ENCODE data around the gene ANXA2.
"Not testable (repeated sequence)": the region's sequence is repeated elsewhere in the genome, so short reads cannot be mapped to it uniquely, and the experiment has no call there.

The ANXA2 gene

GRCh38 chr15:60338810-60339209 is 59.0 kb downstream of the ANXA2 start:
- DNase-seq, result no peak

DNA sequence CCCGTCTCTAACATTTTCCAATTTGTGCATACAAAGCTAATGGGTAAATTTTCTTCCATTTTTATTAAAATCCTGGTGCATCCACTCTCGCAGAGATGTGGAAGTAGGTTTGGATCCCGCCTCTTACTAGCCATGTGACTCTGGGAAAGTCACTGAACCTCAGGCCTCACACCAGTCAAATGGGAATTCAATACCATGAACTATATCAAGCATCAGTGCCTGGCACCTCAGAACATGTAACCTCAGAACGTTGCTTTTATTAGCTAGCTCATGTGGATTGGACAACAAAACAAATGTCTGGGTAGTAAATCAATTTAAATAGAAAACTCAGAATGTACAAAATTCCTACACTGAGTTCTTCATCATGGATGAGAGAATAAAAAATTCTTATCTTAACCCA is 60.7 kb downstream of the ANXA2 start:
- DNase-seq, result no peak

GRCh38 chr15:60335296-60335695 is 62.5 kb downstream of the ANXA2 start:
- not testable (repeated sequence) for DNase-seq

DNA sequence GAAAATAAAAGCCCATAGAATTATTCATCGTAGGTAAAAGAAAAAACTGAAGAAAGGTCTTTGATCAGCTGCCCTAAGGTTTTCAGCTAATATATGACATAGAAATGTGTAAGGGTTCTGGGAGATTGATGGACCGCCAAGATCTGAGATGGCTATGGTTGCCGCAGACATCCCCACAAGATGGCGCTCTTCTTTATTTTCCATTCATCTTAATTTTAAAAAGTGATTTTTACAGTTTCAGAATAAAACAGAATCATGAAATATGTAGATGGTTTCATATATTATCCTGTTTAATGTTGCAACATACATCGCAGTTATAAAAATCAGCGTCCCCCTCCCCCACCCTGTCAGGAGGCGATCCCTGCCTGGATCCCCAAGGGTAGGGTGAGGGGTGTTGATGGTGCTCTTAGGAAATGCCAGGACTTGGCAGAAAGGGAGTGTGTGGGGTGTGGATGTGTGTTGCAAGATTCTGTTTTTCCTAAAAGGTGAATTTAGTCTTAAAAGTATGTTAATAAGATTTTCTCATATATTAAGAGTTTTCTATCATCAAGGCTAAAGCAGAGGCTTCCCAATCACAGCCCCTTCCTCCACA is 68.8 kb downstream of the ANXA2 start:
- no peak for DNase-seq

DNA sequence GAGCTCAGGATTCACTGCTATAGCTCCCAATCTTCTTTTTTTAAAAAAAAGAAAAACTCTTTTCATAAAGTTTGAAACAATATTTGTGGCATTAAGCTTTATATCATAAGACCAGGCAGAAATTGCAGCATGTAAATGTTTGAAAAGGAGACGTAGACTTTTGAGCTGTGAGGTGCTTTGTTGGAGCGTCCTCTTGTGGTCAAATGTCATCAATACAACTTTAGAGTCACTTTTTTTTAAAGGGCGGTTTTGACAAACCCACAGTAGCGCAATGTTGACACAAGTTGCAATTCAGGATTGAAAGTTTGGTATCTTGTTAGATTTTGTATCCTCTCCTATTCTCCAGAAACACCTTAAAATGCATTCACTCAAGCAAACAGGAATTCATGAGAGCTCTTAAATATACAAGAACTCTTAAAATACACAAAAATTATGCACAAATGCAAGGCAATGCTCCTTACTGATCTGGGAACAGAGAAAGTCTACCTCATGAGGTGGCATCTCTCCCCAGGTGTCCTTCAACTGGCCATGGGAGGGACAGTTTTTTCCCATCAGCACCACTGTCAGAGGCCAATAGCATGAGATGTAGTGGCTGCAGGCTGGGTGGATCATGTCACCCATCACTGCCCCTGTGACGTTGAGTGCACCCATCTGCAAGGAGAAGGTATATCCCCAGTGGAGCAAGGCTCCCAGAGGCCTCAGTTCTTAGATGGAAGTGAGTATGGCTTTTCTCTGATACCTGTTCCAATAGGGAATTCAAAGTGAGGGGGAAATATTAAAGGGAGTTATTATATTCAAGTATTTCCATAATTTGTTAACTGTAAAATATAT is 70.7 kb downstream of the ANXA2 start:
- peak; percentile 15 for DNase-seq

- DNase-seq, result no peak
Observed at GRCh38 chr15:60326343-60326742, 71.4 kb downstream of the ANXA2 start.

DNA sequence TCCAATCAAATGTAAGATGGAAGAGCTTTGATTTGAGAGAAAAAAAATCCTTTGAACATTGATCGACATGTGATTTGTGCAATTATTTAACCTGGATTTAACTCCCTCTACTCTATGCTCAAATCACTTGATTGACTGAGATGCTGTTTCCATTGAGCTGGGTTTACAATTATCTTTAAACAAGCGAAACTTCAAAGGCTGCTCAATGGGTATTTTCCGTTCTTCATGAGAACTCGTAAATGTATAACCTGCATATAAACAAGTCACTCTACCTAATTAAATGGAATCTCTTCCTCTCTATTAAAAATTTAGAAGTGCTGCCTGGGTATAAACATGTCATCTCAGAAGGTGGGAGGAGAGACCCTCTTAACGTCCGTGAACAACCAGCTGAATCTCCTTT is 71.9 kb downstream of the ANXA2 start:
- DNase-seq, result no peak

DNA sequence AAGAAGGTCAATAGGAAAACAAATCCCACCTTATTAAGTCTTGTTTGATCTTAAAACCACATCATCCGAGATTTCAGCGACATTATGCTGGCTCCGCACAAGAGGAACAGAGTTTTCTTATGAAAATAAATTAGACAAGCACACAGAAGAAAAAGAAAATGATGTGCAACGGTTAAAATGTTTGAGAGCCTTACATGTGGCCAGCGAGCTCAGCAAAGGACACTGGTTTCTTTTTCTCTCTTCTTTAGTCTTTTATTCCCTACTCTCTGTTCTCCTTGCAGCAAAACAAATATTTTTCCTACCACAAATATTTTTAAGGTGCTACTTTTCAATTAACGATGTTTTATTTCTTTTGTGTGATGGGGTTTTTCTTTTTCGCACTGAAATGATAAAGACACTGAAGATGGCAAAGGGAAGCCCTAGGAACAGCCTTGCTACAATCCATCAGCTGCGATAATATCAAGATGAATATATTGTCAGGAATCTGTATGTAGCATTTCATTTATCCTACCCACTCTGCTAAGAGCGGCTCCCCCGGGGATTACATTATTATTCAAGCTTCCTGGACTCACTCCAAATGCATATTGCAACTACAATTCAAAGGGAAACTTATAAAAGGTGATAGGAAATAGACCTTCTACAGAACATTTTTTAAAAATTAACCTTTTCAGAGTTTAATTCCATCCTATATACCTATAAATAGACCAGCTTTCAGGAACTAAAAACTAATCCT is 72.9 kb downstream of the ANXA2 start:
- DNase-seq, result no peak

DNA sequence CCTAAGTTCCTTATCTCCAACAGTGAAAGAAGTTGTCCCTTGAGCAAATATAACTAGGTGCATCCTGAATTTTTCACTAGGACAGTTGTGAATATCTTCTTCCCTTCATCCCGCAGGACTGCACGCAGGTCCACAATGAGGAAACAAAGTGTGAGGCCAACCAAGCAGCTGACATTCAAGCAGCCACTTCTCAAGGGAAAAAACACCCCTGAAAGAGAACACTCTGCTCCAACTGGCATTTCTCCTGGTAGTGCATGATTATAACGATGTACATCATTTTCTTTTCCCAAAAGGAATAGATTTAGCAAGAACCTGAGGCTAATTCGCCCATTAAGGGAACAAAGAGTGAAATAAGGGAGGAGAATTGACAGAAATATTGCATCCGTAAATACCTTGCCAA is 74.5 kb downstream of the ANXA2 start:
- DNase-seq, result no peak

GRCh38 chr15:60320365-60320764 is 77.4 kb downstream of the ANXA2 start:
- DNase-seq, result no peak

DNA sequence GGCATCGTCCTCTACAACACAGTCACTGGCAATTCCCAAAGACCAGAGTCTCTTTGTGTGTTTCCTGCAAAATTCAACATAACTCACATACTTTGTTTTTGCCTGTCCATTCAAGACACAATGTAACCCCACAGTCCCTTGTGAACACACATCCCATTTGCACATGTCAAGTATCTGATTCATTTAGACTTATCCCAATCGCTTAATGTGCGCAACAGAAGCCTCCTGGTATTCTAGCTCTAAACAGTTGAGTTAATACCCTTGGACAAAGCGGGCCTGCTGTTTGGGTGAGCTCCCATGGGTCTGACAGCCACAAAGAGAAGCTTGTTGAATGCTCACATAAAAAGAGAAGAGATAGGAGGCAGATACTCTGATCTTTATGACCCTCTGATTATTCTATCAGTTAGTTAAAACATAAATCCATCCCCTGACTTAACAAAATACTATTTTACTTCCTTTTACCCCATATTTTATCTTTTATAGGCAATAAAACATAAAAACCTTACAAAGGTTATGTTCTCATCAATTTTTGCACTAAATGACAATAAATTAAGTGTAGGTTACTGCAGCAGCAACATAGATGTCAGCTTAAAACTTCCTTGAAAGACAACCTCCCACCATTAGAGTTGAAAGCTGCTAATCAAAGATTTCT is 79.4 kb downstream of the ANXA2 start:
- DNase-seq, result no peak

DNA sequence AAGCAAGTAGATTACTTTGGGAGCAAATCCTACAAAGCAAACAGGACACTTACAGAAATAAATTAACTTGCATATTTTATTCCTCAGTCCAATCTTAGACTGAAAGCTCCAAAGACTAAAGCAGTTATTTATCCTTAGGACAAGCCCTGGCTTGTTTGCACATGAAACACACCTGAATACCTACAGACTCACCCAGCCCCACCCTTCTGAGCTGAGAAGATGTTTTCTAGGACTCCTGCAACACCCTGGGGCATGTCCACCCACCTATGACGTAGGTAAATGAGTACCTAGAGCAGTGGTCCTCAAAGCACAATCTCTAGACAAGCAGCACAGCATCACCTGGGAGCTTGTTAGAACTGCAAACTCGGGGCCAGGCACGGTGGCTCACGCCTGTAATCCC is 80.8 kb downstream of the ANXA2 start:
- DNase-seq, result no peak

DNA sequence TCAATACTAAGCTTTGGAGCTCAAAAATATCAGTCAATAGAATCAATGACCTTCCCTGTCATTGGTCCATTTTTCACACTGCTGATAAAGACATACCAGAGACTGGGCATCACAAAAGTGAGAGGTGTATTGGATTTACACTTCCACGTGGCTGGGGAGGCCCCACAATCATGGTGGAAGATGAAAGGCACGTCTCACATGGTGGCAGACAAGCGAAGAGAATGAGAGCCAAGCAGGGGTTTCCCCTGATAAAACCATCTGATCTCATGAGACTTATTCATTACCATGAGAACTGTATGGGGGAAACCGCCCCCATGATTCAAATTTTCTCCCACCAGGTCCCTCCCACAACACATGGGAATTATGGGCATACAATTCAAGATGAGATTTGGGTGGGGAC is 81.9 kb downstream of the ANXA2 start:
- DNase-seq, result no peak

DNA sequence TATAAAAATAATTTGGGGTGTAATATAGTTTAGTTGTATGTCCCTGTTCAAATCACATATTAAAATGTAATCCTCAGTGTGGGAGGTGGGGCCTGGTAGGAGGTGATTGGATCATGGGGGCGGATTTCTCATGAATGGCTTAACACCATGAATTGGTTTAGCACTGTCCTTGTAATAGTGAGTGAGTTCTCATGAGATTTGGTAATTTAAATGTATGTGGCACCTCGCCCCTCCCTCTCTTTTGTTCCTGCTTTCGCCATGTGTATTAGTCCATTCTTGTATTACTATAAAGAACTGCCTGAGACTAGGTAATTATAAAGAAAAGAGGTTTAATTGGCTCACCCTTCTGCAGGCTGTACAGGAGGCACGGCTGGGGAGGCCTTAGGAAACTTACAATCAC is 83.9 kb downstream of the ANXA2 start:
- DNase-seq, result no peak

GRCh38 chr15:60307034-60307433 is 90.8 kb downstream of the ANXA2 start:
- DNase-seq, result no peak

DNA sequence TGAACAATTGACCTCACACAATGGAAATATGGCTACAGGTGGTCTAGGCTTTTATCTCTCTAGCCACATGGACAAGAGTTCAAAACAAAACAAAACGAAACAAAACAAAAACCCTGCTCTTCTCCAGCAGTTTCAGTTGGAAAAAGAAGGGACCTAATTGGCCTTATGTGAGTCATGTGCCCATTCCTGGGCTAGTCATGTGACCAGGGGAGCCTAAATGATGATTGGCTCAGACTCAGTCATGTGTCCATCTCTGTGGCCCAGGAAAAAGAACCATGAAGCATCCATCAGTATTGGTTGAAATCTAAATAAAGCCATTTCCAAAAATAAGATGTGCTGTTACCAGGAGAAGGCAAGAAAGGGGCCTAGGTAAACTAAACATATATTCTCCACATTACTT is 96.8 kb downstream of the ANXA2 start:
- DNase-seq, result no peak

GRCh38 chr15:60299452-60300047 is 98.2 kb downstream of the ANXA2 start:
- peak; percentile 68 for DNase-seq

Measured in NCI-H1048 (cell line).